Fibroblast of lung (primary cell): Measurements from ENCODE around the gene TRAPPC12. TPM values are rescaled to one million over a fixed set of nuclear protein-coding genes. Genes with fewer than 3 reads are reported as not detected.

Experiments
- DNase-seq, 2 donors: peaks; one replicate each; pipeline versions ENCODE4 v3.0.0 to v3.0.0-alpha.2; 2010; ENCODE audit warnings: low read depth in 2 of 2
- H2AFZ ChIP-seq: 2 replicates; pipeline ENCODE4 v1.5.1; 2012; ENCODE audit warnings: low read length, control low read depth, inconsistent platforms
- H3K27ac ChIP-seq: 2 replicates; pipeline ENCODE4 v1.5.1; 2011; ENCODE audit warnings: low read length, control low read depth; ENCODE audit not compliant: insufficient read depth
- H3K27me3 ChIP-seq: 2 replicates; pipeline ENCODE4 v1.5.1; 2011; ENCODE audit warnings: mild to moderate bottlenecking, low read length; ENCODE audit not compliant: control insufficient read depth, insufficient read depth
- H3K36me3 ChIP-seq: 2 replicates; pipeline ENCODE4 v1.5.1; 2011; ENCODE audit warnings: low read length; ENCODE audit not compliant: control insufficient read depth, insufficient read depth
- H3K4me1 ChIP-seq: 2 replicates; pipeline ENCODE4 v1.5.1; 2011; ENCODE audit warnings: low read length; ENCODE audit not compliant: control insufficient read depth, insufficient read depth; ENCODE audit errors: extremely low read depth
- H3K4me2 ChIP-seq: 2 replicates; pipeline ENCODE4 v1.5.1; 2011; ENCODE audit warnings: low read length, control low read depth; ENCODE audit not compliant: insufficient read depth; ENCODE audit errors: extremely low read depth
- H3K4me3 ChIP-seq, 4 experiments: fragments of 200-600 bp in 1 of 4; sonication (generic) in 1 of 4; replicated peaks in 1 of 4; 2 replicates each; pipeline ENCODE4 v1.5.1; 2011 to 2016; ENCODE audit warnings: low read length in 4 of 4, low read depth in 3 of 4, mild to moderate bottlenecking in 3 of 4, control low read depth in 2 of 4, inconsistent platforms in 1 of 4, mixed read lengths in 1 of 4; ENCODE audit not compliant: insufficient read depth in 1 of 4; ENCODE audit errors: control extremely low read depth in 1 of 4
- H3K79me2 ChIP-seq: 2 replicates; pipeline ENCODE4 v1.5.1; 2012; ENCODE audit warnings: mild to moderate bottlenecking, low read length, inconsistent platforms; ENCODE audit not compliant: control insufficient read depth, insufficient read depth
- H3K9ac ChIP-seq: 2 replicates; pipeline ENCODE4 v1.5.1; 2011; ENCODE audit warnings: mild to moderate bottlenecking, low read length, control low read depth; ENCODE audit not compliant: insufficient read depth
- H3K9me3 ChIP-seq: 2 replicates; pipeline ENCODE4 v1.5.1; 2012; ENCODE audit warnings: low read depth, low read length; ENCODE audit not compliant: control insufficient read depth, insufficient read depth
- H4K20me1 ChIP-seq: 2 replicates; pipeline ENCODE4 v1.5.1; 2011; ENCODE audit warnings: low read length; ENCODE audit not compliant: control insufficient read depth, insufficient read depth; ENCODE audit errors: extremely low read depth
- CTCF ChIP-seq, 2 donors: IDR thresholded peaks in 1 of 2; conservative IDR thresholded peaks in 1 of 2; 1 replicate in 1 of 2; 2 replicates in 1 of 2; pipeline ENCODE4 v1.5.1; 2011 to 2012; ENCODE audit warnings: low read length in 2 of 2, control low read depth in 1 of 2, inconsistent platforms in 1 of 2, low read depth in 1 of 2, mild to moderate bottlenecking in 1 of 2
- EZH2 ChIP-seq: IDR thresholded peaks from 2 replicates; pipeline ENCODE4 v1.5.1; 2012; ENCODE audit warnings: low read length, control low read depth, mild to moderate bottlenecking; ENCODE audit errors: missing control alignments
- polyA plus RNA-seq, 2 donors: library from polyadenylated mRNA; depleted of rRNA in 1 of 2; stranded (reverse) in 1 of 2; unstranded in 1 of 2; fragments of >200 nt; gene quantifications; 2 replicates each; pipeline ENCODE4 v1.2.1, GENCODE V29; 2011 to 2012; ENCODE audit warnings: missing spikeins in 1 of 2
- total RNA-seq: library from RNA; depleted of rRNA; stranded (reverse); fragments of >200 nt; gene quantifications from 2 replicates; pipeline ENCODE4 v1.2.1, GENCODE V29; 2014

The TRAPPC12 gene
- total and polyA plus RNA-seq, 2 donors (not counting 1 experiment from before 2014, with no cell fraction given): 33.7 to 53.2 TPM

- TF ChIP-seq CTCF (conservative IDR thresholded peaks at IDR 0.05 in 1 of 2, IDR thresholded peaks at IDR 0.05 in 1 of 2; ENCODE audit: low read depth in 1 of 2, low read length in 2 of 2) (no peak), EZH2 (no peak)
- no peak overlapping the region for H3K4me3 ChIP-seq
- H3K36me3 ChIP-seq: peaks cover 4% of the 10 kb centered on the region
- H3K79me2 ChIP-seq: no peaks in the 10 kb centered on the region
- no peak overlapping the region for H3K9ac ChIP-seq
- no peak for DNase-seq
- H4K20me1 ChIP-seq: no peaks in the 10 kb centered on the region
- H3K27me3 ChIP-seq: no peaks in the 10 kb centered on the region
- no peak overlapping the region for H3K4me2 ChIP-seq
- no peaks in the 10 kb centered on the region for H3K9me3 ChIP-seq
- H2AFZ ChIP-seq: no peak overlapping the region
- no peaks in the 10 kb centered on the region for H3K4me1 ChIP-seq
- H3K27ac ChIP-seq: no peak overlapping the region
Measured at GRCh38 chr2:3454802-3455201, 75.3 kb downstream of the TRAPPC12 start.

- no peaks in the 10 kb centered on the region for H4K20me1 ChIP-seq
- no peaks in the 10 kb centered on the region for H3K9me3 ChIP-seq
- no peaks in the 10 kb centered on the region for H3K79me2 ChIP-seq
- peaks cover 7% of the 10 kb centered on the region for H3K36me3 ChIP-seq
- no peak for DNase-seq
- H2AFZ ChIP-seq: no peak overlapping the region
- H3K4me1 ChIP-seq: no peaks in the 10 kb centered on the region
- no peak overlapping the region for H3K9ac ChIP-seq
- no peak overlapping the region for H3K4me3 ChIP-seq
- TF ChIP-seq CTCF (conservative IDR thresholded peaks at IDR 0.05 in 1 of 2, IDR thresholded peaks at IDR 0.05 in 1 of 2; ENCODE audit: low read depth in 1 of 2, low read length in 2 of 2) (no peak), EZH2 (no peak)
- H3K27me3 ChIP-seq: no peaks in the 10 kb centered on the region
- no peak overlapping the region for H3K27ac ChIP-seq
- no peak overlapping the region for H3K4me2 ChIP-seq
Measured at GRCh38 chr2:3456125-3456524, 76.6 kb downstream of the TRAPPC12 start.

GRCh38 chr2:3457524-3458395 lies 78.3 kb downstream of the TRAPPC12 start:
- Histone ChIP-seq H3K27ac (no peak overlapping the region), H3K4me3 (no peak overlapping the region), H3K4me2 (no peak overlapping the region), H3K27me3 (no peaks in the 10 kb centered on the region), H3K9ac (no peak overlapping the region), H3K9me3 (no peaks in the 10 kb centered on the region), H2AFZ (no peak overlapping the region), H3K4me1 (no peaks in the 10 kb centered on the region), H3K79me2 (no peaks in the 10 kb centered on the region), H3K36me3 (peaks cover 7% of the 10 kb centered on the region), H4K20me1 (no peaks in the 10 kb centered on the region)
- no peak for TF ChIP-seq CTCF (conservative IDR thresholded peaks at IDR 0.05 in 1 of 2, IDR thresholded peaks at IDR 0.05 in 1 of 2; ENCODE audit: low read depth in 1 of 2, low read length in 2 of 2)
- TF ChIP-seq EZH2: no peak
- no peak for DNase-seq
